Skin epidermis (tissue), 12 donors: ENCODE data around the gene KRT40.

Experiments
- H3K27ac ChIP-seq, 21 experiments: fragments of 200-600 bp; sonication (generic) in 11 of 21; one replicate each; pipeline ENCODE4 v1.5.0; 2020; ENCODE audit warnings: mild to moderate bottlenecking in 3 of 21, inconsistent platforms in 2 of 21, moderate library complexity in 2 of 21
- H3K4me3 ChIP-seq, 7 experiments: fragments of 200-600 bp; sonication (generic) in 2 of 7; one replicate each; pipeline ENCODE4 v1.5.0; 2020; ENCODE audit warnings: inconsistent platforms in 2 of 7, mild to moderate bottlenecking in 2 of 7, moderate library complexity in 1 of 7

The KRT40 gene

DNA sequence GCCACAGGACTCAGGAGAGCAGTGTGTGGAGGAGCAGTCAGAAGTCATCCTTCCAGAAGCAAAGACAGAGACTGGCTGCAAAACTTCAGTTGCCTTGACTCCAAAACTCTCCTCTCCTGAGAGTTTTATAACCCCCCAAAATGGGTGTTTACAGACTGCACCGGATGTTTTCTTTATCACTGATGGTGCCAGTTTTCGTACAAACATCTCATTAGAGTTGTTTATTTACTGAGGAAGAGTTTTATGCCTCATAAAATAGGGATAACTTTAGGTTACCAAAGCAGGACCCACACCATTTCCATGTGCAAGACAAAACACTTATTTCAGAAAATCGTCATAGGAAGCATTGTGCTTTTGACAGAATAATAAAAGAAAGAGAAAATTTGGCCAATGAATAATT is at the start of gene KRT40:
Gene KRT40, minus strand, starts transcription at position 101 of the 400 bp plus-strand sequence. Its CDS starts 53 bp downstream, at position 48.
- Histone ChIP-seq H3K27ac (no peak within 1 kb of the TSS), H3K4me3 (no peak within 1 kb of the TSS)

DNA sequence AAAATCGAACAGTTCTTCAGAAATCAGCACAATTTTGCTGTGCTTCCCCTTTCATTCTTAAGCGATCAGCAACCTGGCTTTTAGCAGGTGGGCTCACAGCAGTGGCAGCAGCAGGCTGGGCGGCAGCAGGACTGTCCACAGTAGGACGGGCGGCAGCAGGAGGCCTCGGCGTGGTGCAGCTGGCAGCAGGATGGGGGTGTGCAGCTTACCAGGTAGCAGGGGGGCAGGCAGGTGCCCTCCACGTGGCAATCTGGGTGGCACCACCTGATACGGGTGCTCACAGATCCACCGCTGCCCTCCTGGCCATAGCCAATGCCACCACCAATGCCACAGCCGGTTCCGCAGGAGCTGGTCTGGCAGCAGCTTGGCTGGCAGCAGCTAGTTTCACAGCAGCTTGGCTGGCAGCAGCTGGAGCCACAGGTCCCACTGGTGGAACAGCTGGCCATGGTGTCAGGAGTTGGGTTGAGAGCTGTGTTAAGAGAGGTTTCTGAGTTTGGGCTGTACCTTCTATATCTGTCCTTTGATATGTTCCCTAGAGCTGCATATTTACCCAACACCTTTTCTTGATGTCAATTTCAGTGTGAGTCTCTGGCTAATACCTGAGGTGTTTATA is 45.6 kb upstream of the KRT40 start, which contains the start of gene KRTAP1-4:
Gene KRTAP1-4, minus strand, starts transcription at position 563 of the 613 bp plus-strand sequence. Its CDS starts 117 bp downstream, at position 446.
- Histone ChIP-seq H3K27ac (no peak within 1 kb of the TSS), H3K4me3 (no peak within 1 kb of the TSS)

DNA sequence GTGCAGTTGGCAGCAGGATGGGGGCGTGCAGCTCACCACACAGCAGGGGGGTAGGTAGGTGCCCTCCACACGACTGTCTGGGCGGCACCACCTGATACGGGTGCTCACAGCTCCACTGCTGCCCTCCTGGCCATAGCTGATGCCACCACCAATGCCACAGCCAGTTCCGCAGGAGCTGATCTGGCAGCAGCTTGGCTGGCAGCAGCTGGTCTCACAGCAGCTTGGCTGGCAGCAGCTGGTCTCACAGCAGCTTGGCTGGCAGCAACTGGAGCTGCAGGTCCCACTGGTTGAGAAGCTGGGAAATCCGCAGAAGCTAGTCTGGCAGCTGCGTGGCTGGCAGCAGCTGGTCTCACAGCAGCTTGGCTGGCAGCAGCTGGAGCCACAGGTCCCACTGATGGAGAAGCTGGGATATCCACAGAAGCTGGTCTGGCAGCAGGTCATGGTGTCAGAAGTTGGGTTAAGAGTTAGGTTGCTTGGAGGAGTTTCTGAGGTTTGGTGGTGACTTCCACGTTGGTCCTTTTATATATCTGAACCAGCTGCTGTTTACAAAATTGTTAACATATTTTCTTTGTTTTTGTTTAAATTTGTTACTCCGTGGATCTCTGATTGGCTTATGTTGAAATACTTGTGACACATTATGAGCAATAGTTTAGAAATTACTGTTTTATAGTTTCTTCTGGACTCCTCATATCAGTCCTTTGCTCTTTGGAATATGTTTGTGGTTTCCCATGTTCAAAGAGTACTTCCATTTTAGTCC is 42.8 kb upstream of the KRT40 start, which contains the start of gene KRTAP1-5:
Gene KRTAP1-5, minus strand, starts transcription at position 494 of the 757 bp plus-strand sequence. Its CDS starts 53 bp downstream, at position 441.
- Histone ChIP-seq H3K4me3 (no peak within 1 kb of the TSS), H3K27ac (no peak within 1 kb of the TSS)

DNA sequence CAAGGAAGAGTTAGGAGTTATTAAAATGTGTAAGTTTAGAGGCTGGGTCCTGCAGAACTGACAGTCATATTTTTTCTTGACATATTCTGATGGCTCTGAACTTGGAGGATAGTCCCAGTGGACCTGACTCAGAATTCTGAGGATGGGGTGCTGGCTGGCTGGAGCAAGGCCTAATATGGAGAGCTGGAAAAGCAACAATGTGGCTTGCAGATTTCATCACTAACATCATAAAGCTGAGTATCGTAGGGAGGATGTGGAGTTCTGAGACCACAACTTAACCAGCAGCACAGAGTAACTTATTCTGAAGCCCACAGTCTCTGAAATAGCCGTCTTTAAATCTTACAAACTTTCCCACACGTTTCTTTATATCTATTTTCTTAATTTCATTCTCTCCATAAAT is 40.6 kb upstream of the KRT40 start:
- Histone ChIP-seq H3K27ac (no peak overlapping the region), H3K4me3 (no peak overlapping the region)

DNA sequence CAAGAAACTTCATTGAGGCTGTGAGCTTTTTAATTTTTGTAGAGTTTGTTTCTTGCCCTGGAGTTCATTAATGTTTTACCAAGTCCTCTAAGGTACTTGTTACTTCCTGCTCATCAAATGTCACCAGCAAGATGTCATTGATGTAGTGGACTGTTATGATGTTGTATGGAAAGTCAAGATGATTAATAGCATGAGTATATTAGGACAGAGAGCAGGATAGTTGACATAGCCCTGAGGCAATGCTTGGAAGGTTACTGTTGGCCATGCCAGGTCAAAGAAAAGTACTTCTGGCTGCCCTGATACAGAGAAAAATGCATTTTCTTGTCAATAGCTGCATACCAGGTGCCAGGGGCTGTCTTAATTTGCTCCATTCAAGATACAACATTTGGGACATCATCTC is 36.2 kb upstream of the KRT40 start:
- H3K27ac ChIP-seq: no peak overlapping the region

DNA sequence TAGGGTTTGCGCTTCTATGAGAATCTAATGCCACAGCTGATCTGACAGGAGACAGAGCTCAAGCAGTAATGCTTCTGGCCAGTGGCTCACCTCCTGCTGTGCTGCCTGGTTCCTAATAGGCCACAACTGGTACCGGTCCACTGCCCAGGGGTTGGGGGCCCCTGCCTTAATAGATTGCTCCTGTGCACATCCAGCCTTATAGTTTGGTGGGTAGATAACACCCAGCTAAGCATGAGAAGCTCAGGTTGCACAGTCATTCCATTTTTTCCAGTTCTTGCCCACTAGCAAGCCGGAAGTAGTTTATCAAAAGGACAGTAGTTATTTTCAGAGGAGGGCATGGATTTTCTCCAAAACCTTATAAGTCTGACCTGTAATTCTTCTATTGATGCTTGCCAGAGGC is 35.3 kb upstream of the KRT40 start:
- no peak overlapping the region for H3K4me3 ChIP-seq
- H3K27ac ChIP-seq: no peak overlapping the region

More for the DNA sequence above, 36.2 kb upstream of the KRT40 start:
- no peak overlapping the region for H3K4me3 ChIP-seq

DNA sequence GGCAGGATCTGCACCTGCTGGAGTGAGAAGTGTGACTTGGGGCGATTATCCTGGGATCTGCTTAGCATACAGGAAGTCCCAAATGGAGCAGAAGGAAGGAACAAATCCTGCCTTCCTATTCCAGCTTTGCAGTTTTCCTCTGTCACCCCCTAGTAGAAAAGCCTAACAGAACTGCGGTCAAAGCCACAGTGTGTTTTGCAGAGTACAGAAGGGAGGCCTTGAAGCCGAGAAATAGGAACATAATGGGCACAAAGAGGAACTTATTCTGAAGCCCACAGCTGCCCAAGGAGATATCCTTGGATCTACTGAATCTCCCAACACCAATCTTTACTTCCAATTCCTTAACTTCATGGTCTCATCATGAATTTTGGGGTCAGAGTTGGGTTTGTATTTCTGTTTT is 34.4 kb upstream of the KRT40 start:
- H3K27ac ChIP-seq: no peak overlapping the region
- H3K4me3 ChIP-seq: no peak overlapping the region

DNA sequence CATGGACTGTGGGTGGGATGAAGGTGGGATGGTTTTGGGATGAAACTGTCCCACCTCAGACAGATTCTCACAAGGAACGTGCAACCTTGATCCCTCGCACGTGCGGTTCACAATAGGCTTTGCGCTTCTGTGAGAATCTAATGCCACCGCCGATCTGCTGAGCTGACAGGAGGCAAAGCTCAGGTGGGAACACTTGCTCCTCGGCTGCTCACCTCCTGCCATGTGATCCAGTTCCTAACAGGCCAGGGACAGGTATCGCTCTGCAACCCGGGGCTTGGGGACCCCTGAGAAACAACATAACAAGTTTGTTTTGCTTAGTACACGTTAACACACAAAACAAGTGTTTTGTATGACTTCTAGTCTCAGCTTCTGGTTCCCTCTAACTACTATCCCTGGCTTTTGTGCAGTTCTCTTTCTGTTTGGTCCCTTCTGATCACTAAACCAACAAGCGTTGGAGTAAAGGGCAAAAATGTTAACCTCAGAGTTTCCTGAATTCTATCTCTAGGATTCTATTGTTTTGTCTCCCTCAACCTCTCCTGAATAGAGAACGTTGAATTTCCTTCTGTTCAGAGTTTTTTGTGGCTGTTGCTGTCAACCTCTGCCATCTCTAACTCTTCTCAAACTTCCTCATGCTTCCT is 32.6 kb upstream of the KRT40 start:
- Histone ChIP-seq H3K27ac (no peak overlapping the region), H3K4me3 (no peak overlapping the region)

DNA sequence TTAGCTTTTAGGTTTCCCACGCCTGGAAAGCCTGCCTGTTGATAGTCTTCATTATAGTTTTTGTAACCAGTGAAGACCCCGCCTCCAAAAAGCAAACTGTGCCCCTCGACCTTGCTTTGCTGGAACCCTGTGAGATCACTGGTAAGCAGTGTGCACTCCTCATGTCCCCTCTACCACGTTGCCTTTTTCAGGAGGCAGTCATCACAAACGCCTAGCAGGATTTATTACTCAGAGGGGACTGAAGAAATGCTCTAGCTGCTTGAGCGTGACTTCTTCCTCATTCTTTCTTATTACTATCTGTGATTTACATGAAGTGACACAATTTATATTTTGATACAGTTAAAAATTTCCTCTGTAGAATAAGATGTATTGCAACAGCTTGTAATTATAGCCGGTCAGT is 31.3 kb upstream of the KRT40 start:
- H3K27ac ChIP-seq: no peak overlapping the region
- H3K4me3 ChIP-seq: no peak overlapping the region

DNA sequence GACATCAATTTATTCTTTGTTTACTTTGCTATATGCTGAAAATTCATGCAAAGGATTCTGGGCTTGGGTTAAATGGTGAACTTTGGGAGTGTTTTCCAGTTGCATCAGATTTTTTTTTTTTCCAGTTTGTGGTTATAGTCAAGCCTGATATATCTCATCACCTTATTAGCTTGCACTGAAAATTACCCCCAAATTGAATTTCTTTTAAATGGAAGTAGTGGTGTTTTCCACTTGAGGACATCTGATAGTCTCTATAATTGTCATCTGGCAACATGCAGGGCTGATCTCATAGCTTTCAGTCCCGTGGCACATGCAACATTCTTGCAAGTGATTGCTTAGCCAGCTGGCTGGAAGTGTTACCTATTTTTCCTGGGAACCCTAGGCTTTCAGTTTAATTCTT is 29.5 kb upstream of the KRT40 start:
- Histone ChIP-seq H3K27ac (no peak overlapping the region), H3K4me3 (no peak overlapping the region)

DNA sequence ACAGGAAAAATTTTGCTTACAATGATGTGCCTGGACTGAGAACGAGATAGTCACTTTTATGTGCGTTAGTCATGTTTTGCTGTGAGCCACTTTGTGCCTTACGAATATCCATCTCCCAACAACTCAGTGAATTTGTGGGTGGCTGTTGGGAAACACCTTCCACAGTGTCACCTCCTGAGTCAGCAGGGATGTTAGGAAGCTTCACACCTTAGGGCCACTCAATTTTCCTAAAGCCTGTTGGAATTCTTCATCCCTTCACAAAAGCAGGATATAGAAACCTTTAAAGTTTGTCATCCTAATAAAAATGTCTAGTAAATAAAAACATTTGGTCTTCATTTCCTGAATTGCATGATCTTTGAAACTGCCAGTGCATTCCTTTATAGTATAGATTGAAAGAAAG is 29.1 kb upstream of the KRT40 start:
- Histone ChIP-seq H3K27ac (no peak overlapping the region), H3K4me3 (no peak overlapping the region)

DNA sequence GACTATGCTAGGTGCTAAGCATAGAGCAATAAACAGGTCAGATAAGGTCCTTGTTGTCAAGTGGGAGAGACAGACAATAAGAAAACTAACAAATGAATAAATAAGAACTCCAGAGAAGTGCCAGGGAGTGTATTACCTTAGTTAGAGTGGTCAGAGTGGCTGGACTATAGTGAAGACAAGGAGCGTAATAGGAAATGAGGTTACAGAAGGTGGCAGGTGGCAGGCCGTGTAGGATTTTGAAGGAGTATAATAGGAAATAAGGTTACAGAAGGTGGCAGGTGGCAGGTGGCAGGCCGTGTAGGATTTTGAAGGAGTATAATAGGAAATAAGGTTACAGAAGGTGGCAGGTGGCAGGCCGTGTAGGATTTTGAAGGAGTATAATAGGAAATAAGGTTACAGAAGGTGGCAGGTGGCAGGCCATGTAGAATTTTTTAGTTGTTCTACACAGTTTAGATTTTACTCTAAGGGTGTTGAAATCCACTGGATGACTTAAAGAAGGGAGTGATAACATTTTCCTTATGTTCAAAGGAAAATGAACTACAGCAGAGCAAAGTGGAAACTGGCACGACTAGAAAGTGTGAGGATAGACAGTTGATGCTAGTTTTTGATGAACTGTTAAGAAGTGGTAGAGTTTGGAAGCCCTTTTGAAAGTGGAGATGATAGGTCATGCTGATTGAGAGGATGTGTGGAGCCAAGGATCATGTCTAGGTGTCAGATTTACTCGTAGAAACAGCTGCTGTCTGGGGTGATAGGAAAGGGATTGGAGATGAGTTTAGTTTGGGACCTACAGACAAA is 28.4 kb upstream of the KRT40 start:
- Histone ChIP-seq H3K4me3 (no peak overlapping the region), H3K27ac (no peak overlapping the region)

DNA sequence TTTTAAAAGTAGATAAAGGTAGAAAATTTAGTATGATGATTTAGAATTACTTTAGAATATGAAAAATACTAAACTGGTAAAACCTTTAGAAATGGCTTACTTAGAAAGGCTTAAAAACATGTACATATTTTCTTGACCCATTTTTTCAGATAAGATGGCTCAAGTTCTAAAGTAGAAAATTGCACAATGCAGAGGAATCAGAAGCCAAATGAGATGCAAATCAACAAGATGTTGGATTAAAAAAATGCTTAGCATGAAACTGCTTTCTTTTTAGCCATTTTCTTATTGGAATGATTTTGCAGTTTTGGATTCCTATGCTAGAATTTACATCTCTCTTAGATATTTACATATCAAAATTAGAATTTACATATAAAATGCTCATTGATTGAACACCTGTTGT is 26.3 kb upstream of the KRT40 start:
- Histone ChIP-seq H3K27ac (no peak overlapping the region), H3K4me3 (no peak overlapping the region)

DNA sequence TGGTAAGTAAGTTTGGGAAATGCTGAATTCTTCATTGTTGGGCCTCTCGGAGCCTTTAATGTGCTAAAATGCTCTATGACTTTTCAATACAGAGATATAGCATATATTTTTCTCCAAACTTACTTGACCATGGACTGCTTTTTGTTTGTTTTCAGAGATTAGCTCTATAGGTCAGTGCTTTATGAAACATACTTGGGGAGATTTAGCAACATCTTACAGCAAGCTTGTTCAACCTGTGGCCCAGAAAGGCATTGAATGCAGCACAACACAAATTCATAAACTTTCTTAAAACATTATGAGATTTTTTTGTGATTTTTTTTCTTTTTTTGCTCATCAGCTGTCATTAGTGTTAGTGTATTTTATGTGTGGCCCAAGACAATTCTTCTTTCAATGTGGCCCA is 25.8 kb upstream of the KRT40 start:
- H3K27ac ChIP-seq: no peak overlapping the region
- H3K4me3 ChIP-seq: no peak overlapping the region

DNA sequence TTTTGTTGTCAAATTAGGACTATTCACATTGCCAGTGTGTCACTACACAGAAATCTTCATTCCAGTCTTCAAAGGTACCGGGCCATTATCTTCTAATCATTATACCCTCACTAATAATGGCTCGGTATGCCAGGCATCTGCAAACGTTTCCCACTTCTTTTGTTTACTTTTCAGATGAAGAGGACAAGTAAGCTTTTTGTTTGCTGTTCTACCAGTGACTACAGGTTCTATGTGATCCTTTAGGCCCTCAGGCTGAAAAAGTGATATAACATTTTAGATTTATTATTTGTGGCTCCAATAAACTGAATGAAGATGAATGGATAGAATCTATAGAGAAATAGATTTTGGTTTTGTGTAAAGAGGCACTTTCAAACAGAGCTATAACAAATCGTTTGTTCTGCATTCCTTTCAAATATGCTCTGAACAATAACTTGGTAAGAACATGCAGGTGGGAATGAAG is 25.2 kb upstream of the KRT40 start:
- no peak overlapping the region for H3K27ac ChIP-seq

DNA sequence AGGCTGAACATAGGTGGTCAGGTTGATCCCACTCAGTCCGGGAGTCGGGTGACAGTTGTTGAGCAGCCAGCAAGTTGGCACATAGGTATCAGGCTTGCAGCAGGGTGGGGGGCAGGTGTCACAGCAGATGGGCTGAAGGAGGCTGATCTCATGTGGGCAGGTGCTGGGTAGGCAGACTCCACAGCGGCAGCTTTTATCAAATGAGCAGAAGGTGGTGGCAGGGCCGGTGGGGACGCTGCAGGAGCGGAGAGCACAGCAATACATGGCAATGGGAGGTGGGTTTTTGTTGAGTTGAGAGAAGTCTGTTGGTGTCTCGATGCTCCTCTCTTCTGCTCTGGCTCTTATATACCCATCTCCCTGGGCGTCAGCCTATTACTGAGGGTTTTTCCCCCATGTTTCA is 24.7 kb upstream of the KRT40 start, which contains the start of gene KRTAP3-1:
Gene KRTAP3-1, minus strand, starts transcription at position 318 of the 400 bp plus-strand sequence. Its CDS starts 54 bp downstream, at position 264.
- H3K27ac ChIP-seq: no peak within 1 kb of the TSS
- no peak within 1 kb of the TSS for H3K4me3 ChIP-seq

More for the DNA sequence above, 25.2 kb upstream of the KRT40 start:
- H3K4me3 ChIP-seq: no peak overlapping the region

DNA sequence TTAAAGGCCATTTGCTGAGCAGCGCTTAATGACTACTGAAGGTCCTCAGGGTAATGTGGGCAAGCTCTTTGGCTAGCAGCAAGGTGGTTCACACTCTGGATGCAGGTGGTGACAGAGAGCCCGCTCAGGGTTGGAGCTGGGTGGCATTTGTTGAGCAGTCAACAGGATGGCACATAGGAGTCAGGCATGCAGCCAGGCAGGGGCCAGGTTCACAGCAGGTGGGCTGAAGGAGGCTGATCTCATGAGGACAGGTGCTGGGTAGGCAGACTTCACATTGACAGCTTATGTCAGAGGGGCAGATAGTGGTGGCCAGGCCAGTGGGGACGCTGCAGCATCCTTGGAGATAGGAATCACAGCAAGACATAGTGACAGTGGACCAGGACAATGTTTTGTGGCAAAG is 20.3 kb upstream of the KRT40 start:
- Histone ChIP-seq H3K4me3 (no peak overlapping the region), H3K27ac (no peak overlapping the region)

DNA sequence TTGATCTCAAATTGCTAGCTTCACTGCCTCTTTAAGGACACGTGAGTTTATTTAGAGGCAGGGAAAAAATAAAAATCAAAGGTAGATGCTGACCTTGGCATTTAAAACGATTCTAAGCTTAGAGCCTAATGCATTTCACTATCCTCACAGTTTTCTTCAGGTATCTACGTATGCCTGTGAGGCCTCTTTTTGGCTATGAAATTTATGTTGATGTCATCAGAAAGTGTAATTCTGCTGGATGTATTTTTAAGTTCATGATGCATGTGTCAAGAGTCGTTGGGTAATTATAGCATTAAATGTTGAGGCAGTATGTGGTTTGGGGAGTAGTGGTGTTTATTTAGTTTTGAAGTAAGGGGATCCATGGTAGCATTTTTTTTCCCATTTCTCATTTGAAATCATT is 19.8 kb upstream of the KRT40 start:
- H3K27ac ChIP-seq: no peak overlapping the region
- H3K4me3 ChIP-seq: no peak overlapping the region

DNA sequence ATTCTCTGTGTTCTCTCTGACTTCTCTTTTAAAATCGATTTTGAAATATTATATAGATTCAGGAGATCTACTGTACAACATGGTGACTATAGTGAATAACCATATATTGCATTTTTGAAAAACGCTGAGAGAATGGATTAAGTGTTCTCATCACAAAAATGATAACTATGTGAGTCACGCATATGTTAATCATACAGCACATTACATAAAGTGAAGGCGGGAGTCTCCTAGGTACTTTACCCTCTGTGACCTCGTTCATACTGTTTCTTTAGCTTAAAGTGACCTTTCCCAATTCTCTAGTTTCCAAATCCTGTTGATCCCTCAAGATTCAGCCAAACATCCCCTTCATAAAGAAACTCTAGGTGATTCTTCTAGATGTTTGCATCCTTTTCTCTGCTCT is 18.7 kb upstream of the KRT40 start:
- no peak overlapping the region for H3K4me3 ChIP-seq
- no peak overlapping the region for H3K27ac ChIP-seq

DNA sequence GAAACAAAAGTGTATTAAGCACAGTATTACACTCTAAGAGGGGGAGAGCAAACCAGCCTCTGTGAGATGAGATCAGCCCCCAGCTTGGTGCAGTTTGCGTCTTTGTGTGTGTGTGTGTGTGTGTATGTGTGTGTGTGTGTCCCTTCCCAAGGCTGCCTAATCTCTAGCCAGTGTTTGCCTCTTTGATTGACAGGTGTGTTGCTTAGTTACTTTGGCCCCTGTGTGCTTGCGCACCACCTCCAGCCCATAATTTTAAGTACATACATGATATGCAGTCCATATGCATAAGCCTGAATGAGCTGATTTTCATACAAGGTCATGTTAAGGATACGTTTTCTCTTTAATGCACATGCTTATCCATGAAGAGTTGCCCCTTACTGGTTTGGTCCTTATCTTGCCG is 17.7 kb upstream of the KRT40 start:
- Histone ChIP-seq H3K27ac (no peak overlapping the region), H3K4me3 (no peak overlapping the region)
